Chondrocyte (in vitro differentiated cells): Measurements from ENCODE around the gene OR8G5. TPM values are rescaled to one million over a fixed set of nuclear protein-coding genes. Genes with fewer than 3 reads are reported as not detected.
"Not testable (repeated sequence)": the region's sequence is repeated elsewhere in the genome, so short reads cannot be mapped to it uniquely, and the experiment has no call there.

Experiments
- DNase-seq: peaks from one replicate; pipeline ENCODE4 v3.0.0; 2021; ENCODE audit warnings: mixed read lengths, low spot score
- H3K27ac Mint-ChIP-seq: one replicate; pipeline ENCODE4 v1.8.0; 2021; ENCODE audit warnings: mild to moderate bottlenecking, moderate library complexity, mixed read lengths; ENCODE audit not compliant: unreplicated experiment
- H3K27me3 Mint-ChIP-seq: 2 replicates; pipeline ENCODE4 v1.8.0; 2021; ENCODE audit warnings: low read depth, mixed read lengths
- H3K36me3 Mint-ChIP-seq: 2 replicates; pipeline ENCODE4 v1.8.0; 2021; ENCODE audit warnings: low read depth, mixed read lengths
- H3K4me1 Mint-ChIP-seq: 2 replicates; pipeline ENCODE4 v1.8.0; 2021; ENCODE audit warnings: low read depth, mild to moderate bottlenecking, mixed read lengths
- H3K4me3 Mint-ChIP-seq: one replicate; pipeline ENCODE4 v1.8.0; 2021; ENCODE audit warnings: mild to moderate bottlenecking, moderate library complexity, mixed read lengths; ENCODE audit not compliant: unreplicated experiment
- H3K9me3 Mint-ChIP-seq: 2 replicates; pipeline ENCODE4 v1.8.0; 2021; ENCODE audit warnings: low read depth, mixed read lengths
- total RNA-seq: library from RNA; stranded (reverse); gene quantifications from 3 replicates; pipeline ENCODE4 v1.2.1, GENCODE V29; 2021
- TF ChIP-seq, protein P1 (sequence below): fragments of 200-600 bp; sonication (generic); IDR thresholded peaks from 2 replicates; pipeline ENCODE4 v1.5.0; 2021; ENCODE audit warnings: antibody characterized with exemption, mild to moderate bottlenecking, moderate library complexity

The OR8G5 gene
- total RNA-seq, 1 donor from 2014 or later = 0.20 TPM

DNA sequence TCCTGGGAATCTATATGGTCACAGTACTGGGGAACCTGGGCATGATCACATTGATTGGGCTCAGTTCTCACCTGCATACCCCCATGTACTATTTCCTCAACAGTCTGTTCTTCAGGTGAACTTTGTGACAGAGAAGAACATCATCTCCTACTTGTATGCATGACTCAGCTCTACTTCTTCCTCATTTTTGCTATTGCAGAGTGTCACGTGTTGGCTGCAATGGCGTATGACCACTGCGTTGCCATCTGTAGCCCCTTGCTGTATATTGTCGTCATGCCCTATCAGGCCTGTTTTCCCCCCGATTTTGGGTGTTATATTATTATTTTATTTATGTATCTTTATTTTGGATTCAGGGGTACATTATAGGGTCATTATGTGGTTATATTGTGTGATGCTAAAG lies 17.7 kb upstream of the OR8G5 start:
- Mint-ChIP-seq H3K36me3 (no peaks in the 10 kb centered on the region), H3K27me3 (peaks cover 4% of the 10 kb centered on the region), H3K4me1 (no peaks in the 10 kb centered on the region), H3K9me3 (no peaks in the 10 kb centered on the region), H3K27ac (no peak overlapping the region), H3K4me3 (no peak overlapping the region)
- no peak for DNase-seq
- TF ChIP-seq, protein P1, sequence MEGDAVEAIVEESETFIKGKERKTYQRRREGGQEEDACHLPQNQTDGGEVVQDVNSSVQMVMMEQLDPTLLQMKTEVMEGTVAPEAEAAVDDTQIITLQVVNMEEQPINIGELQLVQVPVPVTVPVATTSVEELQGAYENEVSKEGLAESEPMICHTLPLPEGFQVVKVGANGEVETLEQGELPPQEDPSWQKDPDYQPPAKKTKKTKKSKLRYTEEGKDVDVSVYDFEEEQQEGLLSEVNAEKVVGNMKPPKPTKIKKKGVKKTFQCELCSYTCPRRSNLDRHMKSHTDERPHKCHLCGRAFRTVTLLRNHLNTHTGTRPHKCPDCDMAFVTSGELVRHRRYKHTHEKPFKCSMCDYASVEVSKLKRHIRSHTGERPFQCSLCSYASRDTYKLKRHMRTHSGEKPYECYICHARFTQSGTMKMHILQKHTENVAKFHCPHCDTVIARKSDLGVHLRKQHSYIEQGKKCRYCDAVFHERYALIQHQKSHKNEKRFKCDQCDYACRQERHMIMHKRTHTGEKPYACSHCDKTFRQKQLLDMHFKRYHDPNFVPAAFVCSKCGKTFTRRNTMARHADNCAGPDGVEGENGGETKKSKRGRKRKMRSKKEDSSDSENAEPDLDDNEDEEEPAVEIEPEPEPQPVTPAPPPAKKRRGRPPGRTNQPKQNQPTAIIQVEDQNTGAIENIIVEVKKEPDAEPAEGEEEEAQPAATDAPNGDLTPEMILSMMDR = no peak

DNA sequence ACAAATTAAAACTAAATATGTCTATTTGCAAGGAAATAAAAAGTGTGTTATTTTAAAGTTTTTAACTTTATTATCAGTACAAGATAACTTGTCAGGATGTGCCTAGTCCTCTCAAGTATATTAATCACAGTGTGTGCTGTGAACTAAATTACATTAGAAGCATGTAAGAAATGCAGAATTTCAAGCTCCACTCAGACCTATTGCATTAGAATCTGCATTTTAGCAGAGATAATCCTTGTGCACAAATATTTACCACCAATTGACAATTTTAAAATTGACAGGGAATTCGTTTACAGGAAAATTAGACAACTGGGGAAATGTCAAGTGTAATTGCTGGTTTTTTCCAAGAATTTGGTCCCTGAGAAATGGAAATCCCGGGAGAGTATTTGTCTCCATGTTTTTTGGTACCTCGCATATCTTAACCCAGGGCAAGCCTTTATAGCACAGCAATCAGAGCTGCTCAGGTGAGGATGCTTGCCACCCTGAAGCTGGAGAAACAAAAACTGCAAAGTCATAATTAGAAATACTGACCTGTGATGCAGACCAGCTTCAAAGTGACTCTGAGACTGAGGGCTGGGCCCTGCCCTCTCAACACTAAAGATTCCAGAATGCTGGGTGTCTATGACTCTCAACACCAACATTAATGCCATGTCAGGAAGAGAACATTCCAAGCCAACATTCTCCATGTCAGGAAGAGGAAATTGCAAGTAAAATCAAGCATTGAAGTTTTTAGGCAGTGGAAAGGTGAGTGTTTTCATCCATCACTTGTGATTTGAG lies 15.4 kb upstream of the OR8G5 start, which contains the start of gene OR8G1:
Gene OR8G1 (plus strand): TSS at position 475 of the 777 bp plus-strand sequence. CDS start 8,581 bp downstream, outside the sequence.
- Mint-ChIP-seq H3K27me3 (peaks cover 10% of the 10 kb centered on the region), H3K27ac (no peak within 1 kb of the TSS), H3K4me1 (no peaks in the 10 kb centered on the region), H3K4me3 (no peak within 1 kb of the TSS), H3K9me3 (no peaks in the 10 kb centered on the region), H3K36me3 (no peaks in the 10 kb centered on the region)
- DNase-seq = no peak
- TF ChIP-seq, protein P1 = no peak

DNA sequence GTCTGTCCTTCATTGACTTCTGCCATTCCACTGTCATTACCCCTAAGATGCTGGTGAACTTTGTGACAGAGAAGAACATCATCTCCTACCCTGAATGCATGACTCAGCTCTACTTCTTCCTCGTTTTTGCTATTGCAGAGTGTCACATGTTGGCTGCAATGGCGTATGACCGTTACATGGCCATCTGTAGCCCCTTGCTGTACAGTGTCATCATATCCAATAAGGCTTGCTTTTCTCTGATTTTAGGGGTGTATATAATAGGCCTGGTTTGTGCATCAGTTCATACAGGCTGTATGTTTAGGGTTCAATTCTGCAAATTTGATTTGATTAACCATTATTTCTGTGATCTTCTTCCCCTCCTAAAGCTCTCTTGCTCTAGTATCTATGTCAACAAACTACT lies 6.3 kb upstream of the OR8G5 start:
- H3K36me3 Mint-ChIP-seq, H3K4me1 Mint-ChIP-seq, H3K27ac Mint-ChIP-seq, H3K4me3 Mint-ChIP-seq, DNase-seq, H3K9me3 Mint-ChIP-seq: not testable (repeated sequence)
- peaks cover 10% of the 10 kb centered on the region for H3K27me3 Mint-ChIP-seq

DNA sequence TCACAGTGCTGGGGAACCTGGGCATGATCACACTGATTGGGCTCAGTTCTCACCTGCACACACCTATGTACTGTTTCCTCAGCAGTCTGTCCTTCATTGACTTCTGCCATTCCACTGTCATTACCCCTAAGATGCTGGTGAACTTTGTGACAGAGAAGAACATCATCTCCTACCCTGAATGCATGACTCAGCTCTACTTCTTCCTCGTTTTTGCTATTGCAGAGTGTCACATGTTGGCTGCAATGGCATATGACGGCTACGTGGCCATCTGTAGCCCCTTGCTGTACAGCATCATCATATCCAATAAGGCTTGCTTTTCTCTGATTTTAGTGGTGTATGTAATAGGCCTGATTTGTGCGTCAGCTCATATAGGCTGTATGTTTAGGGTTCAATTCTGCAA lies 8.9 kb downstream of the OR8G5 start:
- not testable (repeated sequence) for H3K9me3 Mint-ChIP-seq, H3K4me1 Mint-ChIP-seq, DNase-seq, H3K4me3 Mint-ChIP-seq, H3K36me3 Mint-ChIP-seq, H3K27ac Mint-ChIP-seq
- peaks cover 12% of the 10 kb centered on the region for H3K27me3 Mint-ChIP-seq

DNA sequence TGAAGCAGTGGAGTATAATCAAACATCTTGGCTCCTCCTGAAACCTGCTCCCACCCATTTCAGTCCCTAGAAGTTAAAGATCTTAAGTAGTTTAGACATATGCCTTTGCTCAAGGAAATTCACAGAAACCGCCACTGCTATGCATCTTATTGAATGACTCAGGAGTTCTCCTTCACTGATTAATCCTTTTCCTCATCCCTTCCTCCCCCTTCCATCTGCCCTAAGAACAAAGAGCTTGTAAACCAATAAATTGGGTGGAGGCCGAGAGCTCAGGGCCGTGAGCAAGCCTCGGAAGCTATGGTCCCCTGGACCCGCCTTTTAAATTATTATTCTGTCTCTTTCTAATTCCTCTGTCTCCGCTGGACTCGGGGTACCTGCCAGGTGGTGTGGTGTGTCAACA lies 14.7 kb downstream of the OR8G5 start:
- H3K36me3 Mint-ChIP-seq, H3K27me3 Mint-ChIP-seq, H3K4me3 Mint-ChIP-seq, DNase-seq, H3K27ac Mint-ChIP-seq, H3K4me1 Mint-ChIP-seq, H3K9me3 Mint-ChIP-seq: not testable (repeated sequence)

DNA sequence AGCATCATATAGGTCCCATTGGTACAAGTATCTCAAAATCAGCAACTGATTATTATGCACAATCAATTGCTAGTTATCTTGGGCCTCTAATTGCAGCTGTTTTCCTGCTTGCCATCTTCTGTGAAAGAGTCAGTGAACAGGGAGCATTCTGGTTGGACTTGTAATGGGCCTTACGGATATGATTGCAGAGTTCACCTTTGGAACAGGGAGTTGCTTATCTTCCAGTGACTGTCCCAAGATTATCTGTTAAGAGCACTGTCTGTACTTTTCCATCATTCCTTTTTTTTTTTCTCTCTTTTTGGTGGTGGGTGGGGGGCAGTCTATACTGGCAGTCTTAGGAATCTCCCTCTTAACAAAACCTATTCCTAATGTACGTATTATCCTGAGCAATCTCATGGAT lies 17.8 kb downstream of the OR8G5 start:
- peaks cover 2% of the 10 kb centered on the region for H3K27me3 Mint-ChIP-seq
- no peaks in the 10 kb centered on the region for H3K9me3 Mint-ChIP-seq
- H3K4me3 Mint-ChIP-seq = no peak overlapping the region
- TF ChIP-seq, protein P1 = no peak
- DNase-seq = no peak
- H3K27ac Mint-ChIP-seq = no peak overlapping the region
- H3K4me1 Mint-ChIP-seq = no peaks in the 10 kb centered on the region
- H3K36me3 Mint-ChIP-seq = no peaks in the 10 kb centered on the region

DNA sequence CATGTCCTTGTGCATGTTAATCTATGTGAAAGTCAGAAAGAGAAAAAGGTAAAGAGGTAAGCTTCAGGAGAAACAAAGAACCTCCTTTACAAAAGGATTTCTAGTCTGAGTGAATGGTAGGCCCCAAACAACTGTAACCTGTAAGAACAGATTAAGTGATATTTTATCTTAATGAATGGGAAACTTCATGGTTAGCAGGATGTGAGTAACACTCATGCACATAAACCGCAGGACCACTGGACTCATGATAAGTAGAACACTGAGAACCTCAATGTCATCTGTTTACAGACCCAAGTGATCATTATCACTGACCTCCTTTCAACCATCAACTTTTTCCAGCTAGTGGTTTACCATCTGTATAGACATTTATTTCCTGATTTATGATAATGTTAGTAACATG lies 19.9 kb downstream of the OR8G5 start:
- no peak for DNase-seq
- TF ChIP-seq, protein P1 = no peak
- Mint-ChIP-seq H3K36me3 (no peaks in the 10 kb centered on the region), H3K4me3 (no peak overlapping the region), H3K4me1 (no peaks in the 10 kb centered on the region), H3K9me3 (peaks cover 8% of the 10 kb centered on the region), H3K27me3 (no peaks in the 10 kb centered on the region), H3K27ac (no peak overlapping the region)
